Lower leg skin (tissue), 4 donors: ENCODE measurements around the gene OPRM1. TPM values are rescaled to one million over a fixed set of nuclear protein-coding genes. Genes with fewer than 3 reads are reported as not detected.

Experiments used
- DNase-seq, 2 donors: peaks; one replicate each; pipeline ENCODE4 v3.0.0-alpha.2; 2019; ENCODE audit warnings: low spot score in 2 of 2
- H3K4me3 ChIP-seq: fragments of 200-600 bp; sonication (generic); 2 replicates; pipeline ENCODE4 v1.5.1; 2017; ENCODE audit warnings: mild to moderate bottlenecking, low read depth; ENCODE audit not compliant: poor library complexity, severe bottlenecking
- CTCF ChIP-seq, 3 donors: fragments of 450-650 bp; IDR thresholded peaks; one replicate each; pipeline ENCODE4 v1.5.1; 2016; ENCODE audit warnings: antibody characterized with exemption in 3 of 3, mild to moderate bottlenecking in 3 of 3, moderate library complexity in 2 of 3
- POLR2A ChIP-seq, 2 donors: fragments of 450-650 bp; IDR thresholded peaks; one replicate each; pipeline ENCODE4 v1.6.1; 2016 to 2017; ENCODE audit warnings: antibody characterized with exemption in 2 of 2, mild to moderate bottlenecking in 1 of 2, moderate library complexity in 1 of 2
- WGBS, 2 donors: methylation state at CpG; one replicate each; pipeline ENCODE4 v1.1.5; 2018; 5-methylcytosine and 5-hydroxymethylcytosine counted together
- intact Hi-C: fragments of 100-400 bp; cut with DNase I; formaldehyde crosslinking; loops from one replicate; pipeline ENCODE4 v1.15.0; 2023; ENCODE audit warnings: low total_unique reads
- total RNA-seq, 4 donors: library from RNA; depleted of rRNA; stranded (reverse); fragments of >200 nt; gene quantifications; one replicate each; pipeline ENCODE4 v1.1.0, GENCODE V29; 2016

Gene OPRM1
- total RNA-seq, 4 donors from 2014 or later: not detected

DNA sequence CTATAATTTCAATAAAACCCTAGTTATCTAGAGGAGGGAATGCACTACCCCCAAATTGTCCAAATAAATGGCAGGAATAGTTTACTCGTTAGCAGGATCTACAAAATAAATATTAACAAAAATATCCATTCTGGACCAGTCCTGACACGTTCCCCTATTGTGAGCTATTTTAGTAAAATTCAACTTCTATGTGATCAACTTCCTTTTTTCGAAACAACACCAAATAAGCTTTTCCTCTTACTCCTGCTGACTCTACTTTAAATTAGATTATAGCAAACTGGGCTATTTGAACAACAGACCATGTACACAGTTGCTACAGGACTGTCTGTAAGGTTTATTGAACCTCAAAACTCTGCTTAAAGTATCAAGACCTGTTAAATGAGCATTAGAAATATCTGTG lies 163.3 kb downstream of the OPRM1 start:
- WGBS, 2 donors: 76 to 77% methylated on average over 3 of the region's 3 CpGs
- intact Hi-C loops: no loop called here
- no peak for DNase-seq
- no peak overlapping the region for H3K4me3 ChIP-seq
- TF ChIP-seq POLR2A (IDR thresholded peaks at IDR 0.05) (no peak), CTCF (IDR thresholded peaks at IDR 0.05) (no peak)

- H3K4me3 ChIP-seq: no peak overlapping the region
- intact Hi-C loops: no loop called here
- WGBS, 2 donors: 76 to 84% methylated on average over 6 of the region's 6 CpGs
- no peak for DNase-seq
- TF ChIP-seq POLR2A (IDR thresholded peaks at IDR 0.05): no peak
- no peak for TF ChIP-seq CTCF (IDR thresholded peaks at IDR 0.05)
Measured at GRCh38 chr6:154202958-154203357, 163.9 kb downstream of the OPRM1 start.

- TF ChIP-seq POLR2A (IDR thresholded peaks at IDR 0.05): no peak
- no peak for DNase-seq
- no peak overlapping the region for H3K4me3 ChIP-seq
- intact Hi-C loops: no loop called here
- 89 to 92% methylated on average over 2 of the region's 2 CpGs for WGBS, 2 donors
Measured at GRCh38 chr6:154206141-154206540, 167.1 kb downstream of the OPRM1 start.

- intact Hi-C loops: no loop called here
- no peak overlapping the region for H3K4me3 ChIP-seq
- DNase-seq: no peak
- 56 to 63% methylated on average over 4 of the region's 4 CpGs for WGBS, 2 donors
- TF ChIP-seq CTCF (IDR thresholded peaks at IDR 0.05) (no peak), POLR2A (IDR thresholded peaks at IDR 0.05) (no peak)
Measured at GRCh38 chr6:154206996-154207395, 168.0 kb downstream of the OPRM1 start.

DNA sequence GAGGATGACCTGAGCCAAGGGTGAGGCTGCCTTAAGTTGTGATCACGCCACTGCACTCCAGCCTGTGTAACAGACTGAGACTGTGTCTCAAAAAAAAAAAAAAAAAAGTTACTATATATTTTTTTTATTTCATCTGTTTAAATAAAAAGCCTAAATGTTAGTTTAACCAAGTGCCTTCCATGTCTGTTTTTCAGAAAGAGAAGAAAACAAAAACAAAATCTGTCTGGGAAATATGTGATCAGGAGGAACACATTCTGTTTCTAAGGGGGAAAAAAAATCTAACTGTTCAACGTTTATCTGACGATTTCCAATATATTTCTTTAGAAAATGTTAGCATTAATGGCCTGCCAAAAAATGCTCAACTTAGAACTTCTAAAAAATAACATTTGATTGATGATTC lies 170.5 kb downstream of the OPRM1 start:
- no peak for TF ChIP-seq POLR2A (IDR thresholded peaks at IDR 0.05)
- no peak for TF ChIP-seq CTCF (IDR thresholded peaks at IDR 0.05)
- H3K4me3 ChIP-seq: no peak overlapping the region
- no peak for DNase-seq
- 60 to 61% methylated on average over 3 of the region's 3 CpGs for WGBS, 2 donors
- intact Hi-C loops: no loop called here

GRCh38 chr6:154210678-154211077 lies 171.6 kb downstream of the OPRM1 start:
- DNase-seq: no peak
- intact Hi-C loops: no loop called here

More at GRCh38 chr6:154210678-154211077, 171.6 kb downstream of the OPRM1 start:
- H3K4me3 ChIP-seq: no peak overlapping the region
- no peak for TF ChIP-seq CTCF (IDR thresholded peaks at IDR 0.05)
